GM12878 (cell line): ENCODE results near the gene PARVA.

Experiments used
- ASH2L ChIP-seq: fragments of 300-600, 200-600 bp; sonication (generic); IDR thresholded peaks from 2 replicates; pipeline ENCODE4 v1.6.1; 2017; ENCODE audit warnings: low read depth, mild to moderate bottlenecking, borderline replicate concordance
- ATF2 ChIP-seq: IDR thresholded peaks from 2 replicates; pipeline ENCODE4 v1.6.1; 2012; ENCODE audit warnings: low read length, inconsistent platforms
- ATF3 ChIP-seq: IDR thresholded peaks from 2 replicates; pipeline ENCODE4 v1.6.1; 2011; ENCODE audit warnings: low read depth, mild to moderate bottlenecking, low read length, moderate library complexity, borderline replicate concordance; ENCODE audit errors: extremely low read depth
- ATF7 ChIP-seq: fragments of 450-650 bp; IDR thresholded peaks from 2 replicates; pipeline ENCODE4 v1.6.1; 2016; ENCODE audit warnings: low read depth, mild to moderate bottlenecking
- CTCF ChIP-seq, 3 experiments: IDR thresholded peaks in 2 of 3; conservative IDR thresholded peaks in 1 of 3; 2 replicates each; pipeline ENCODE4 v1.5.1; 2011; ENCODE audit warnings: low read depth in 3 of 3, low read length in 3 of 3, mild to moderate bottlenecking in 3 of 3, control low read depth in 2 of 3, moderate library complexity in 2 of 3, inconsistent platforms in 1 of 3, mixed read lengths in 1 of 3; ENCODE audit not compliant: control insufficient read depth in 2 of 3, insufficient read depth in 1 of 3; ENCODE audit errors: extremely low read depth in 1 of 3
- GABPA ChIP-seq: IDR thresholded peaks from 2 replicates; pipeline ENCODE4 v1.6.1; 2014; ENCODE audit warnings: antibody characterized with exemption, low read depth, mild to moderate bottlenecking, inconsistent platforms
- NFIC ChIP-seq: IDR thresholded peaks from 2 replicates; pipeline ENCODE4 v1.6.1; 2012; ENCODE audit warnings: low read depth, mild to moderate bottlenecking, inconsistent platforms, low read length, moderate library complexity
- NRF1 ChIP-seq: conservative IDR thresholded peaks from 2 replicates; pipeline ENCODE4 v1.6.1; 2011; ENCODE audit warnings: mild to moderate bottlenecking, low read depth, low read length, improper control_type of control experiment
- RAD21 ChIP-seq: IDR thresholded peaks from 2 replicates; pipeline ENCODE4 v1.6.1; 2011; ENCODE audit warnings: mild to moderate bottlenecking, low read depth, low read length, moderate library complexity; ENCODE audit not compliant: insufficient read depth
- RAD51 ChIP-seq: fragments of 450-650 bp; IDR thresholded peaks from 2 replicates; pipeline ENCODE4 v1.6.1; 2016; ENCODE audit warnings: moderate library complexity, mild to moderate bottlenecking, inconsistent platforms
- REST ChIP-seq: IDR thresholded peaks from 2 replicates; pipeline ENCODE4 v1.6.1; 2012; ENCODE audit warnings: mild to moderate bottlenecking, low read depth, low read length
- SREBF2 ChIP-seq: IDR thresholded peaks from 2 replicates; pipeline ENCODE4 v1.6.1; 2012; ENCODE audit warnings: mild to moderate bottlenecking, low read length
- TAF1 ChIP-seq: IDR thresholded peaks from 2 replicates; pipeline ENCODE4 v1.6.1; 2011; ENCODE audit warnings: mild to moderate bottlenecking, low read depth, low read length, borderline replicate concordance
- TBL1XR1 ChIP-seq: IDR thresholded peaks from 2 replicates; pipeline ENCODE4 v1.6.1; 2012; ENCODE audit warnings: low read depth, low read length, improper control_type of control experiment

GRCh38 chr11:12532580-12532979, 155.2 kb downstream of the PARVA start:
- no peak for TF ChIP-seq CTCF (IDR thresholded peaks at IDR 0.05 in 2 of 3, conservative IDR thresholded peaks at IDR 0.05 in 1 of 3; ENCODE audit: control insufficient read depth in 2 of 3, extremely low read depth in 1 of 3, insufficient read depth in 1 of 3, low read depth in 3 of 3, low read length in 3 of 3)
- TF ChIP-seq RAD51, result no peak
- TF ChIP-seq ATF2, result no peak
- no peak for TF ChIP-seq GABPA
- TF ChIP-seq NFIC, result no peak
- TF ChIP-seq REST, result no peak
- no peak for TF ChIP-seq RAD21
- no peak for TF ChIP-seq TAF1
- TF ChIP-seq ASH2L, result no peak
- TF ChIP-seq SREBF2, result no peak
- TF ChIP-seq TBL1XR1, result no peak
- no peak for TF ChIP-seq ATF3
- no peak for TF ChIP-seq NRF1
- no peak for TF ChIP-seq ATF7
